Endometrial microvascular endothelial cells (primary cell): Measurements from ENCODE around the gene GRM7. TPM values are rescaled to one million over a fixed set of nuclear protein-coding genes. Genes with fewer than 3 reads are reported as not detected.

Experiments
- in situ Hi-C: cut with HindIII; loops from 2 replicates; pipeline ENCODE4 v1.10.0; 2017; ENCODE audit warnings: low sequenced_read_pairs, low pct_unique_long_range_greater_than_20kb; ENCODE audit errors: inconsistent ontology term
- total RNA-seq: library from RNA; depleted of rRNA; stranded (reverse); fragments of >200 nt; gene quantifications from one replicate; pipeline ENCODE4 v1.2.3, GENCODE V29; 2015; ENCODE audit errors: inconsistent ontology term

GRM7 gene
- total RNA-seq, 1 donor from 2014 or later: not detected

DNA sequence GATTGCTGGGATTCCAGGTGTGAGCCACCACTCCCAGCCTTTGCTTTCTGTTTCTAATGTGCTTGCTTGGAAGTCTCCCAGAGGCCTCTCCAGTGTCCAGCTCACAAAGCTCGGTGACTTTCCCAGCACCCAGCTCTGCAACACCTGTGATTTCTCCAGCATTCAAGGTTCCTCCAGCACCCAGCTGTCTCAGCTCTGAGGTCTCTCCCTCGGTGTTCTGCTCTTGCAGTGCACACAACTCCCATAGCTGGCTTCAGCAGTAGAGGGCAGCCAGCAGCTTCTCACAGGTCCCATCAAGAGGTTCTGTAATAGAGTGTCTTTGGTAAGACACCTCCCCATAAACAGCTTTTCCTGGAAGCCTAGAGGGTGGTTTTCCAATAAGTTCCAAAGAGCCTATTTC is 75.1 kb downstream of the GRM7 start:
- in situ Hi-C loops: no loop called here

DNA sequence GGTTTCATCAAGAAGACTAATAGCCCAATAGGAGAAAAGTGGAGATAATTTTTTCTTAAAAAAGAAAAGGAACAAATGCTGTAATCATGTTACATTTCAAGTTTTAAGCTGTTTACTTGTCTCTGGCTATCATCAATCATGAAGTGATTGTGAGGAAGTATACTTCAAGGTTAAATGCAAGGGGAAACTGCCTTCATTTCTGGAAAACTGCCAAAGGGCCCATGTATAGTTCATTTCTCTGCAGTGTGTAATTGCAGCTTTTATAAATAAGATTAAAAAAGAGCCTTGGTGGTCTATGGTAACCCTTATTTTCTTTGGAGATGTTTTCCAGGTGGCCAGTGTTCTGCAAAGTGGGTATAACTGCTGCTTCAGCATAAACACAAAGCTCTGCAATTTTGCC is 101.9 kb downstream of the GRM7 start:
- in situ Hi-C loops: no loop called here

DNA sequence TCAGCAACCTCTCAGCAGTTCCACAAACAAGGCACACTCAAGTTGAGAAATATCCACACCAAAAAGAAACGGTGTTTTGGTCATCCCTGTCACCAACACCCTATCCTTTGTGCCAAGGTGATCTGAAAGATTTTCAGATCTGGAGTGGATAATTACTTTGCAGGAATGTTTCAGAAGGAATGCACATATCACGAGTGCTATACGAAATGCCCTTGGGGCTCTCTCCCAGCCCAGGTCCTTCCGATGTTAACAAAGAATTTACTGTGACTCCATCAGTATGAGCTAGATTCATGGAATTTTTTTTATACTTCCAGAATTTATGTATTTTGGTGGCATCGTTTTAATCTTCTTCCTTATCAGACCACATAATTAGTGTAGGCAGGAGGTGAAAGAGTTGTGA is 105.0 kb downstream of the GRM7 start:
- in situ Hi-C loops: no loop called here

DNA sequence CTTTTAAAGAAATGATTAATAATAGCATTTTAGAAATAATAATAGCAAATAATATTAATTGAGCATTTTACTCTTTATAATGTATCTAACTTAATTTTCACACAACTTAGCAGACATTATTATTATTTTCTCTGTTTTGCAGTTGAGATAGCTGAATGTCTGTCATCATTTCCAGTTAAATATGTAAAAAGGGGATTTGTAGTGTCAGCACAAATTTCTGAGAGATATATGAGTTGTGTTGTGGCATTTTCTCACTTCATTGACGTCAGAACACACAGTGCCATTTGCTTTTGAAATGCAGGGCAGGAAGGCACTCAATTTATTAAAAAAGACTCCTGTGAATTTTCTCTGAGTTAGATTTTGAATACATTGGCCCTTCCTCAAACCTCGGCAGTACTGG is 111.0 kb downstream of the GRM7 start:
- in situ Hi-C loops: no loop called here

DNA sequence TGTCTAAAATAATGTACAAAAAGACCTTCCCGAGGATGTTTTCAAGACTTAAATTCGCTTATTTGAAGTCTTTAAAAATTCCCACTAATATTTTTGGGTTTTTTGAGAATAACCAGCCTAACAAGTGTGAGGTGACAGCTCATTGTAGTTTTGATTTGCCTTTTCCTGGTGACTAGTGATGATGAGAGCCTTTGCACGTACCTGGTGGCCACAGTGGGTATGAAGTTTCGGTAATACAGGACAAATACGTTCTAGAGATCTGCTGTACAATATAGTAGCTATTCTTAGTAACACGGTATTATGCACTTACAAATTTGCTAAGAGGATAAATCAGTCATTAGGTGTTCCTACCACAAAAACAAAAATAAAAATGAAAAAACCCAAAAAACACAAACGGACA is 124.9 kb downstream of the GRM7 start:
- in situ Hi-C loops: no loop called here

DNA sequence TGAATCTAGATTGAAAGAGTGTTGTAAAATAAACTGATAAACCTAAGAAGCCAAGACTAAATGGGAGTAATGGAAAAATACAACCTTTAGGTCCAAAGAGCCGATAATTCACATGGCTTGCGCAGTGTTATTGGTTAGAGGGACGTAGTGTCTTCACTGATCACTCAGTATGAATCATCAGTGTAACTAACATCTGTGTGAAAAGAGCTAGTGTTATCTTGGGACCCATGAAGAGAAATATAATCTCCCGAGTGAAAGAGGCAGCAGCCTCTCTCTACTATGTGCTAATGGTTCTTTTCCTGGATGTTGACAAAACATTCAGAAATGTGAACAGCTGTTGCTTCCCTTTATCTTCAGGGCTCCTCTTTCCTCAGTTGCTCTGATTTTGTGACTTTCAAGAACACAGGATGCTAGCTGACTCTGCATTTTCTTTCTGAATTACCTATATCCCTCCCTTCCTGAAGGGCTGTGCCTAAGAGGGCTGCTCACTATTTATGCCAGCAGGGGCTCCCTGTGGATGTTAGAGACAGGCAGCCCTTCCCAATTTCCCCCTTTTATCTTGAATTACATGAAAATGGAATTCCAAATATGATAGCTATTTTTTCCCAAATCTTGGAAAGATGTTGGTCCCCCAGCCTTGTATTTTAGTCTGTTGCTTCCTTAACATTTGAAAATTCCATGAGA is 128.8 kb downstream of the GRM7 start:
- in situ Hi-C loops: no loop called here

DNA sequence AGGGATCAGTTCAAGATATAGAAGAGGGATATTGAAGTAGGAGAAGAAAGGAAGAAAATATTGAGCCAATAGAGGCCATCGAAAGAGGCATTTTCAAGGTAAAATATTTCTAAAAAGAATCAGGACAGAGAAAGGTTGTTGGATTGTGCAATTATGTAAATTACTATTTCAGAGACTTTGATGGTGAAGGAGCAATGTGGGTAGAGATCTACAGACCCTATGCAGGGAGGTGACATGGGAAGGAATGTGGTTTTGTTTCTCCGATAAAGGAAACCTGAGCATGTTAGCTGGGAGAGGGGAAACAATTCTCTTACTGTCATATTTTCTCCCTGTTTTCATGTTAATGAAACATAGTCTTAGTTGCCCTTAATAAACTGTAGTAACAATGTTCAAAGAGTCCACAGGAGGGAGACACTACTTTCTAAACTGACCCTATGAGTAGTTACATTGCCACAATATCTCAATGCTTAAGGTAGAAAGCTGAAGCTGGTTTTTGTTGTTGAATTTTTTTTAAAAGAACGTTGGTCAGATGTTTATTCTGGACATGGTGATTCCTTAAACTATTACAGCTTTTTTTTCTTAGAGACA is 133.3 kb downstream of the GRM7 start:
- in situ Hi-C loops: no loop called here

DNA sequence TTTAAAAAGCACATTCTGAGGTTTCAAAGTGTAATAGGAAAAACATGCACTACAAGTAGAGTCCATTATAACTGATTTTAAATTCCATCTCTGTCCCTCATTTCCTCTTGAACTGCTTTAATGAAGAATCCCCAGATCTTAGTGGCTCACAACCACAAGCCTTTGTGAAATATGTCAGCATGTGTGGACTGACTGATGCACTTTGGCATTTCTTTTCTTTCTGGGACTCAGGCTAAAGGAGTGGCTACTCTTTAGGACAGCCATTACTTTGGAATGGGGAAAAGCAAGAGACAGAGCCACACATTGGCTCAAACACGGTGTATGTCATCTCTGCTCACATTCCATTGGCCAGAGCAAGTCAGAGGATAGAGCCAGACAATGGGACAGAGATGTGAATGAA is 139.6 kb downstream of the GRM7 start:
- in situ Hi-C loops: no loop called here

DNA sequence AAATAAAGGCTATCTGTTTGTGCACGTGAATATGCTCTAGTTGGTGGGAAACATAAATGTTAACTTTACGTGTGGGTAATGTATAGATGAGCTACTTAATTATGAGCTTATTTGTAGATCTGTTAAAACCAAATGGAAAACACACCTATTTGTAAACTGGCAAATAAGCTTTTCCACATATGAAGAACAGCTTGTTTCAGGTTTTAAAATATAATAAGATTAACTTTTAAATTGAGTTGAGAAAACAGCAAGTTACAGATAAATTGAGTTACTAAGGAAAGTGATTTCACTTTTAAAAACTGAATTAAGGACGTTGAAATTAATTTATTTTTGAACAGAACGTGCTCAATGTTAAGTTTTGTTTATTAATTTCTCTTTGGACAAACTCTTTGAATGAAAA is 140.5 kb downstream of the GRM7 start:
- in situ Hi-C loops: no loop called here

DNA sequence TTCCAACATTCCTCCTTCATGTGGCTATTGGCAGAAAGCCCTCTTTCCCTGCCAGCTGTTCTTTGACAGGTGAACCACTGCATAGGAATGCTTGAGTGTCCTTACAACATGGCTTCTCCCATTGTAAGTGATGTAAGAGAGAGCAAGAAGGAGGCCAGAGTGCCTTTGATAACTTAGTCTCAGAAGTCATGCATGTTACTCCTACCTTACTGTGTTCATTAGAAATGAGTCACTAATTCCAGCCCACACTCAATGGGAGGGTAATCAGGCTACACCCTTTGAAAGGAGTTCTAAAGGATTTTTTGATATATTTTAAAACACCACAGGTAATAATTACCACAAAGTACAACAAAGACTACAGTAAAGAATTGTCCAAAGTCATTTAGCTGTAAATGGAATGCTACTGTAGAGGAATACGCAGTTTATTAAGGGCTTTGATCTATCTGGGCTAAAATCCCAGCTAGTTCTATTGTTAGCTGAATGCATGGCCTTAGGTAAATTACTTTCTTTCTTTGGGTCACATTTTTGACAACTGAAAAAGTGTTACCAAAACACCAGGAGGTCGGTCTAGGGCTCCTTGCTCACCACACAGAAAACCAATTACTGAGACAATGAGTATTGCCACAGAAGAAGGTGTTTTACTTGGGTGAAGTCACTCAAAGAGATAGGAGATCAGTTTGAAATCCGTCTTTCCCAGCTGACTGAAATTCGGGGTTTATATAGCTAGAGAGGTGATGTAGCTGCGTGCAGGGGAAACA is 154.9 kb downstream of the GRM7 start:
- in situ Hi-C loops: no loop called here

DNA sequence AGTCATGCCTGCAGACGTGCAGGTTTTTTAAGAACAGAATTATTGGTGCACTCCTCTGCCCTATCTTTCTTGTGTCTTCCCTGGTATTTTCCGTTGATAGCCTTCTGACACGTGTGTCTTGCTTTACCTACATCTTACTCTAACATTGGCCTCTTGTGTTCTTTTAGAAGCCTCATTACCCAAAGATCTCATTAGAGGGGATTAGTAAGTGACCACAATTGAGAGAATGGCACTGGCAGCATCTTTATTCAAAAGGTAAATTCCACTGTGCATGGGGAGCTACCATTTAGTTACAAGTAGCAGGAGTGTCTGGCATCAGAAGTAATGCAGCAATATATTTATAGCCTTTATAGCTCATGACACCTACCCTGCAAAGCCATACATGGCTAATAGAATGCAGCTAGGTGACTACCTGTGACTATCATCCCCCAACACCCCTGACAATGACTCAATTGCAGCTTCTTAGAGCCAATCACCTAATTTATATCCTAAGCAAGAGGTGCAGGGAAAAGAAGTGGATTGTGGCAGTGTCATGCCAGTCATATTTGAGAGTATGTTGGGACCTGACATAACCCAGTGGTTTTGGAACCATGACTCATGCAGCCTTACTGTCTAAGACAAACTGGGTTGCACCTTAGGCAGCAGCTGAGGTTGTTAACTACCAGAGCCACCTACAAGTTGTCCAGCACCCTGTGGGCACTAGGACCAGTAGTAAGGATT is 164.8 kb downstream of the GRM7 start:
- in situ Hi-C loops: no loop called here

DNA sequence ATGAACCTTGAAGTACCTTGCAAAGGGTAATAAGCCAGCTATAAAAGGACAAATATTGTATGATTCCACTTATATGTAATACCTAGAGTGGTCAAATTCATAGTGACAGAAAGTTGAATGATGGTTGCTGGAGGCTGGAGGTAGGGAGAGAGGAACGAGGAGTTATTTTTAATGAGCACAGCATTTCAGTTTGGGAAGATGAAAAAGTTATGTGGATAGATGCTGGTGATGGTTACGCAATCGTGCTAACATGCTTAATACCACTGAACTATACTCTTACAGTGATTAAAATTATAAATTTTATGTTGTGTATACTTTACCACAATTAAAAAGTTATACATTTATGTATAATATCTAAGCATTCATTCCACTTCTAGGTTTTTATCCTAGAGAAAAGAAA is 168.6 kb downstream of the GRM7 start:
- in situ Hi-C loops: no loop called here

DNA sequence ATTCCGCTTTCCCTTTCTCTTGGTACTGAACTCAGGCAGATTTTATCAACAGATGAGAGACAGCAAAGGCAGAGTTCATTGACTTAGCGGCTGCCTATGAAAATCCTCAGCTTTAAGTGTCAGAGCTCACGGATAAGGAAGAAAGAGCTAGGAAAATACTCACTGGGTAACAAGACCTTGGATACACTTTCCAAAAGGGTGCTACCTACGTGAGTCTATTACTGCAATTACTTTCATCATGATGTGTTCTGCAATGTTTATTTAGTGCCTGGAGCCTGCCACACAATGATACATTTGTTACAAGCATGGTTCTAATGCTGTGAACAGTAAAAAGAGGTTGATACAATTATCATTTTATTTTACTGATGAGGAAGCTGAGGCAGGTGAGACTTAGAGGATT is 177.5 kb downstream of the GRM7 start:
- in situ Hi-C loops: no loop called here

DNA sequence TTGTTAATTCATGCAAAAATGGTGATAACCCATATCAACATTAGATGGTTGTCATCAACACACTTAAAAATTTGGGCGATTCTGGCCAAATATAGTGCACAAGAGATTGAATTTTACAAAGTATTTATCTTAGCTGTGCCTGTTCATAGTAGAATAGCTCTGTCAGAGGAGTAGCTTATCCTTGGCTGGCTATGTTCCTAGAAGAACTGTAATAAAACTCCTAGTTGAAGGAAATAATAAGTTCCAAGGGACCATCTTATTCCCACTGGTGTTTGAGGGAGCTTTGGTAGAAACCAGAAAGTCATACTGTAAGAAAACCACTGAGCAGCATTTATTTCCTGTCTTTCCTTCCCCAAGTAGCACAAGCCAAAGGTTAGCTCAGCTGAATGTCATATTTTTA is 201.8 kb downstream of the GRM7 start:
- in situ Hi-C loops: no loop called here

DNA sequence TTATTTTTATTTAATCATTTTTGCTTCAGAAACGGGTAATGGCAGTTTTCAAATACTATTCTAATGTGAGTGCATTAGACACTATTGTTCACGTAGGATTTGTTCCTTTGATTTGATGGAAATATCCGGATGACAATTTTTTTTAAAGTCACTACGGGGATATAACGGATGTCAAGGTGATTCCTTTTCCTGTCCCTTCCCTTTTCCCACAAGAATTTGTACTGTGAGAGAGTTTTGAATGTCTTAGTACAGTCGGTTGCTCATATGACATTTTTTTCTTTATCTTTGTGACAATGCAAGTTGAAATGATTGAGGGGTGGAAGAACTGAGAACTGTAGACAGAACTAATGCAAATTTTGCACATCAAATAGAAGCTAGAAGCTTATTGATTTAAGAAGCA is 209.5 kb downstream of the GRM7 start:
- in situ Hi-C loops: no loop called here

DNA sequence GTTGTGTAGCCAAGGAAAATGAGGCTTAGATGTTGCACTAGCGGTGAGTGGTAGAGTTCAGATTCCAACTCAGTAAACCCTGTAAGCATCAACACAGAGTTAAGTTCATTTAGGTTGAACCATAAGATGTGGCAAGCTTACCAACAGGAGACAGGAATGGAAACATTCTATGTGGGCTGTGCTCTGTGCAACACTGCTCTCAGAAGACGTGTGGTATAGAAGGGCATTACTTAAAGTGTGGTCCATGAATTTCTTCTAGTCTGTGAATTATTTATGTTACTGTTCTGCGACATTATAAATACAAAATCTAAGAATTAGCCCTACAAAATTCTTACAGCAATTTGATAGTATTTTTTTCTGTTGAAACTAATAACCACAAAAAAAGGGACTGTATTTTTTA is 213.3 kb downstream of the GRM7 start:
- in situ Hi-C loops: no loop called here

DNA sequence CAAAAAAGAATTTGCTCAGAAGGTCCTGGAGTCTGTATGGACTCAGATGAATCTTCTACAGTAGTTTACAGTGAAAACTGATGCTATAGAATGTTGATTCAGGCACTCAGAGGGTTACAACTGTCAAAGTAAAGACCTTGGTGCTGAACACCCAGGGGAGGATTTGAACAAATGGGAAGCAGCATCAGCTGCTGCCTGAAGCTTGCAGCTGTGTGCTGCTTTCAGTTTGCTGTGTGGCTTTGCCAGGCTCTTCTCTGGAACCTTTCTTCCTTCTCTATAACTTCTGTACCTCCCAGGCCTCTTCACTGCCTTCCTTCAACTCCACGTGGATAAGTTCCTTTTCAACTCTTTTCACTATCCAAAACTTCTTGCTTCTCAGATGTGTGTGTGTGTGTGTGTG is 214.2 kb downstream of the GRM7 start:
- in situ Hi-C loops: no loop called here

DNA sequence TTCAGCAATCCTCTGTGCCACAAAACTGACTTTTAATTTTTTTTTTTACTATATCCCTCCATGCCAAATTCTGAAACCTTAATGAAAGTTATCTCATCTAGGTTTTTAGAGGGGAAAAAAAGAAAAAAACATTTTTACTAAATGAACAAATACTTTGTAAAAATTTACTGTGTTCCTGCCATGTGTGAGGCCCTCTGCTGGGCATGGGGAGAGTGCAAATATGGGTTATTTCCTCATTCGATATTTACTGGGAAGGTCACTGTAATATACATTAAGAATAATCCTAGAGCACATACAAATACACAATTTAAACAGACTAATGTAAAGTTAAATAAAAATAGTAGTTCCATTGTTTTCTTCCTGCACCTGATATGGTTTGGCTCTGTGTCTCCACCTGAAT is 215.0 kb downstream of the GRM7 start:
- in situ Hi-C loops: no loop called here

DNA sequence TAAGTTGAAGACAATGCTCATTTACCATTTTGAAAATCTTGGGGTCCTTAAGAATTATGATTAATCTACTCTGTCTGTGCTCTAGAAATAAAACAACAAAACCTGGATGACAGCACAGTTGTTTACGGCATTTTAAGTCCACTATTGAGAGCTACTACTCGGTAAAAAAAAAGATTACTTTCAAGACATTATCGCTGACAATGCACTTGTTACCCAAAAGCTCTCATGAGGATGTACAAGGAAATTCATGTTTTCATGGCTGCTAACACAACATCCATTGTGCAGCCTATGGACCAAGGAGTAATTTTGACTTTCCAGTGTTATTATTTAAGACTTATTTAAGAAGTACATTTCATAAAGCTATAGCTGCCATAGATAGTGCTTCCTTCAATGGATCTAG is 221.3 kb downstream of the GRM7 start:
- in situ Hi-C loops: no loop called here

DNA sequence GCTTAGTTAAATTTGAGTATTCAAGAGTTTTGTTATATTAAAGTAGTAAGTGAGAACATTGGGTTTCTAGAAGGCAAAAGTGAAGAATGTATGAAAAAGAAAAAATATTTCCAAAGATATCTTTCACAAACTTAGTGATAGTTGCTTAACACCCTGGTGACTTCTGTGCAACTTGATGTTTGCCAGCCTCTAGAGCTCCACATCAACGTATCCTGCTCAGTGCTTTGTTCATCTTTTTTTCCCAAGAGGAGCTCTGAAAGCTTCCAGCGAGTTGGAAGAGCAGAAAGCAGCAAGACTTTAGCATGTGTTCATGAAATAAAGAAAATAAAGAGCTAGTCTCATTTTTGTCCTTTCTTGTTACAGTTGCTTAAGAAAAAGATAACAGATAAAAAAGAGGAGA is 225.5 kb downstream of the GRM7 start:
- in situ Hi-C loops: no loop called here
